Spinal cord (tissue), 10 donors: ENCODE results near the gene GPX5. TPM values are rescaled to one million over a fixed set of nuclear protein-coding genes. Genes with fewer than 3 reads are reported as not detected.

ENCODE experiments used
- DNase-seq, 6 donors: peaks; one replicate each; pipeline versions ENCODE4 v3.0.0 to v3.0.0-alpha.2; 2013 to 2015; ENCODE audit warnings: low spot score in 6 of 6, low read depth in 4 of 6
- H3K27ac ChIP-seq: one replicate; pipeline ENCODE4 v1.5.1; 2013; ENCODE audit warnings: low read depth, low read length, control low read depth
- H3K27me3 ChIP-seq: one replicate; pipeline ENCODE4 v1.6.1; 2013; ENCODE audit warnings: low read length; ENCODE audit not compliant: control insufficient read depth, insufficient read depth
- H3K36me3 ChIP-seq: one replicate; pipeline ENCODE4 v1.6.1; 2013; ENCODE audit warnings: low read length; ENCODE audit not compliant: control insufficient read depth, insufficient read depth
- H3K4me1 ChIP-seq: one replicate; pipeline ENCODE4 v1.6.1; 2013; ENCODE audit warnings: low read length; ENCODE audit not compliant: control insufficient read depth, insufficient read depth
- H3K4me3 ChIP-seq: one replicate; pipeline ENCODE4 v1.5.1; 2013; ENCODE audit warnings: low read depth, low read length, control low read depth
- H3K9me3 ChIP-seq: one replicate; pipeline ENCODE4 v1.6.1; 2013; ENCODE audit warnings: low read length; ENCODE audit not compliant: control insufficient read depth, insufficient read depth
- WGBS: methylation state at CpG from one replicate; pipeline ENCODE4 v1.1.5; 2013; ENCODE audit warnings: missing lambda C conversion rate; ENCODE audit not compliant: insufficient coverage; 5-methylcytosine and 5-hydroxymethylcytosine counted together
- long read RNA-seq, 4 donors: transcript quantifications; one replicate each; lab custom pipeline, GENCODE V29; 2026
- polyA plus RNA-seq, 2 donors: library from polyadenylated mRNA; unstranded; fragments of 120-200 nt; gene quantifications; one replicate each; pipeline ENCODE4 v1.2.1, GENCODE V29; 2013; ENCODE audit not compliant: insufficient read length in 2 of 2
- total RNA-seq, 2 donors: library from RNA; depleted of rRNA in 1 of 2; stranded (reverse); fragments of 120-200 nt in 1 of 2; fragments of >200 nt in 1 of 2; gene quantifications; one replicate each; pipeline versions ENCODE4 v1.2.3 to v1.2.4, GENCODE V29; 2013 to 2014
- donor health status: healthy.

GPX5 gene, protein sequence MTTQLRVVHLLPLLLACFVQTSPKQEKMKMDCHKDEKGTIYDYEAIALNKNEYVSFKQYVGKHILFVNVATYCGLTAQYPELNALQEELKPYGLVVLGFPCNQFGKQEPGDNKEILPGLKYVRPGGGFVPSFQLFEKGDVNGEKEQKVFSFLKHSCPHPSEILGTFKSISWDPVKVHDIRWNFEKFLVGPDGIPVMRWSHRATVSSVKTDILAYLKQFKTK
- total RNA-seq (not detected), polyA plus RNA-seq (not detected)
- long read RNA-seq, donor 1: 0 reads
- long read RNA-seq, donor 2: 0 reads
- long read RNA-seq, donor 3: 0 reads
- long read RNA-seq, donor 4: 0 reads

DNA sequence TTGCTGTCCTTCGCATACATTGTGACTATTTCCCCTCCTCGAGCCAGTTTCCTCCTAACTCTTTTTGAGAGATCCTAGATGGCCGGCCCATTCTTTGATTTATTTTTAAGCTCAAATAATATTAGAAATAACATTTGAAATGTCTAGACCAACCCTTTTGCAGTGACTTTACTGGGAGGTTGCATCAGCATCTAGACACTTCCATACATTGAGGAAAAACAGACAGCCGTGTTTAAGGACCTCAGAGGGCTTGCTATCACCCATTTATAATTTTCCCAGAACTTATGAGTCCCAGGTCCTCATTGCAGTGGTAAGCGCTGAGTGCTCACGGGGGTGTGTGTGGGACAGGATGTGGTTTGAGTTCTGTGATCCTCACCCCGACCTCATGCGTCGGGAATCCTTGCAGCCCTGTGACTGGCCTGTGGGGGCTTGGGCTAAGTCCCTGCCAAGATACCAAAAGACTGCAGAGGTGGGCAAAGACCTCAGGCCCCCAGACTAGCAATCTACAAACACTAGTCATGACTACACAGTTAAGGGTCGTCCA lies at the start of gene GPX5:
GPX5 (plus strand) TSS at position 386 of the 544 bp plus-strand sequence; CDS start at position 519, 133 bp downstream.
- Histone ChIP-seq H3K4me1 (no peaks in the 10 kb centered on the region), H3K27me3 (peaks cover 2% of the 10 kb centered on the region), H3K27ac (no peak within 1 kb of the TSS), H3K9me3 (no peaks in the 10 kb centered on the region), H3K36me3 (no peaks in the 10 kb centered on the region), H3K4me3 (no peak within 1 kb of the TSS)
- DNase-seq: no peak
- 80% methylated on average over 5 of the region's 10 CpGs for WGBS

DNA sequence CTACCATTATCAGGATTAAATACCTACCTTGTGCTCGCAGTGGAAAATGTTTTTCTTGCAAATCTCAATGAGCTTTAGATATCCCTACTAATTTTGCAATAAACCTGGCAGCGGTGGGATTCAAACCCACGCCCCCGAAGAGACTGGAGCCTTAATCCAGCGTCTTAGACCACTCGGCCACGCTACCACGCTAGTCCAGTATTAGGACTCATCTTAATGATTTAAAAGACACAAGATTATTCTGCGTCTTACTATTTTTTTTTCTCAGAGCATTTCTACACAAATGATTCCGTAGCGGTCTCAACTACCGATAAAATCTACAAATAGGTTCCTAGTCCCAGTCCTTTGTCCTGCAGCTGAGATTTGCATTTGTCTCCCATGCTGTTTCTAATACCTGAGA lies 47.2 kb upstream of the GPX5 start:
- Histone ChIP-seq H3K27ac (no peak overlapping the region), H3K36me3 (no peaks in the 10 kb centered on the region), H3K27me3 (peaks cover 64% of the 10 kb centered on the region), H3K4me3 (no peak overlapping the region), H3K4me1 (no peaks in the 10 kb centered on the region), H3K9me3 (no peaks in the 10 kb centered on the region)
- no peak for DNase-seq
- WGBS: 60% methylated on average over 8 of the region's 12 CpGs

DNA sequence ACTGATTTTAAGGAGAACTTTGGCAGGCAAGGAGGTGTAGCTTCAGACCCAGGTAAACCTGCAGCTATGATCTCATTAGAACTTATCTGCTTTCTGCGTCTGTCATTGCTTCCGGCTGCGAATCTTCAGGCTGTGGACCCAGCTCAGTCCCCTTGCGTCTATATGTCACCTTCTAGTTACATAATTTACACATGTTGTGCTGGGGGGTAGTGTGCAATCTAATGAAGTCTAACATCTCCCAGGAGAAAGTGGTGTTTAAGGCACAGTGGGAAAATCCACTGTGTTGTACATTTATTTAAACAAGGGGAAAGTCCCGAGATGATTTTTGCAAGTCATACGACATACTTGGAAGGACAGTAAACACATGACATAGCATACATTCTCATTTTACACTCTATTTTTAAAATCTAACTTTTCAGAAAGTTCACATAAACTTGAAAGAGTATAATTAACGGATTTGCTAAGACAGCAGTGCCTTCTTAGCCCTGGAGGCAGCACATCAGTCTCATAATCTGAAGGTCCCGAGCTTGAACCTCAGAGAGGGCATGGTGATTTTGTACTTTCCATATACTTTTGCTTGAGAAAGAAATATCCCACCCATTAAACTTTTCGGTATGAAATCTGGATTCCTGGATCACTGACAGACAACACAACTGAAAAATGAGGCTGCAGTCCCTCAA lies 45.3 kb upstream of the GPX5 start:
- WGBS: 81% methylated on average over 6 of the region's 9 CpGs

DNA sequence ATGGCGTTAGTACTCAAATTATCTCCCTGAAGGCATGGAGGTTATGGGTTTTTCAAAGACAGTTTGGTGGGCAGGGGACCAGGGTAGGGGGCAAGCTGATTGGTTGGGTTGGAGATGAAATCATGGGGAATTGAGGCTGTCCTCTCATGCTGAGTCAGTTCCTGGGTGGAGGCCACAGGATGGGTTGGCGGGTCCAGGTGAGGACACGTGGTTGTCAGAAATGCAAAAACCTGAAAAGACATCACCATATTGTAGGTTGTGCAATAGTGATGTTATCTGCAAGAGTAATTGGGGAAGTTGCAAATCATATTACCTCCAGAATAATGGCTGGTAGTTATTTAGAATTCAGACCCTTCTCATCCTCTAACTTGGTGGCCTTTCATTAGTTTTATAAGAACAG lies 40.2 kb upstream of the GPX5 start:
- no peak overlapping the region for H3K4me3 ChIP-seq
- DNase-seq: no peak
- peaks cover 35% of the 10 kb centered on the region for H3K27me3 ChIP-seq
- peaks cover 11% of the 10 kb centered on the region for H3K4me1 ChIP-seq
- WGBS: 100% methylated on average over 1 of the region's 3 CpGs
- no peak overlapping the region for H3K27ac ChIP-seq
- H3K36me3 ChIP-seq: no peaks in the 10 kb centered on the region
- H3K9me3 ChIP-seq: no peaks in the 10 kb centered on the region

More for the DNA sequence above, 45.3 kb upstream of the GPX5 start:
- Histone ChIP-seq H3K9me3 (no peaks in the 10 kb centered on the region), H3K27ac (no peak overlapping the region), H3K27me3 (peaks cover 54% of the 10 kb centered on the region), H3K4me1 (no peaks in the 10 kb centered on the region), H3K4me3 (no peak overlapping the region), H3K36me3 (no peaks in the 10 kb centered on the region)
- DNase-seq: no peak

DNA sequence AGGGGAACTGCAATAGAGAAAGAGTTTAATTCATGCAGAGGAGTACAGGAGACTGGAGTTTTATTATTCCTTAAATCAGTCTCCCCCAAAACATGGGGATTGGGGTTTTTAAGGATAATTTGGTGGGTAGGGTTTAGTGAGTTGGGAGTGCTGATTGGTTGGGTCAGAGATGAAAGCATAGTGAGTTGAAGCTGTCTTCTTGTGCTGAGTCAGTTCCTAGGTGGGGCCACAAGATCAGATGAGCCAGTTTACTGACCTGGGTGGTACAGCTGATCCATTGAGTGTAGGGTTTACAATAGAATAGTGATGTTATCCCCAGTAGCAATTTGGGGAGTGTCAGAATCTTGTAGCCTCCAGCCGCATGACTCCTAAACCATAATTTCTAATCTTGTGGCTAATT lies 39.1 kb upstream of the GPX5 start:
- H3K4me1 ChIP-seq: peaks cover 11% of the 10 kb centered on the region
- peaks cover 34% of the 10 kb centered on the region for H3K27me3 ChIP-seq
- no peak overlapping the region for H3K27ac ChIP-seq
- WGBS: no CpG with 5 or more reads among the region's 1 CpG
- H3K9me3 ChIP-seq: no peaks in the 10 kb centered on the region
- no peak overlapping the region for H3K4me3 ChIP-seq
- H3K36me3 ChIP-seq: no peaks in the 10 kb centered on the region
- DNase-seq: no peak

DNA sequence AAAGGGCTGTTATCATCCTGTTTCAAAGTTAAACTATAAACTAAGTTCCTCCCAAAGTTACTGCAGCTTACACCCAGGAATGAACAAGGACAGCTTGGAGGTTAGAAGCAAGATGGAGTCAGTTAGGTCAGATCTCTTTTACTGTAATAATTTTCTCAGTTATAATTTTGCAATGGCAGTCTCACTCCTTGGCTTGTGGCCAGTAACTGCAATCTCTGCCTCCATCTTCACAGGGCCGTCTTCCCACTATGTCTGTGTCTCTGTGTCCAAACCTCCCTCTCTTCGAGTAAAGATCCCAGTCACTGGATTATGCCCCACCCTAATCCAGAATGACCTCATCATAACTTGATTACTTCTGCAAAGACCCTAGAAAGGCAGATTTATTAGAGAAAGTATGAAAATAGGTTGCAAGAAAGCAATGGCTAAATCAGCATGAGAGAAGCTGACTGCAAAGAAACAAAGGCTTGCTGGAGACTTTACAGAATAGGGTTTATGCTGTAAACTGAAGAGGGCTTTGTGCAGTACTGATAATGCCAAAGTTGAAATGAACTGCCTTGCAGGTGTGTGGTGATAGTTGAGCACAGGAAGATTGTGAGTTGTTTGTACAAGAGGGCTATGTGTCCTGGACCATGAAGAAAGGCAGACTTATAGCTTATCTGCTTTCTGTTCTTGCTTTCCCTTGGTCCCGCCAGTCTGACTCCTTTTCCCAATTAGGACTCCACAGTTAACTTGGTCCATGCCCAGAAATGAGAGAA lies 38.5 kb upstream of the GPX5 start:
- Histone ChIP-seq H3K9me3 (no peaks in the 10 kb centered on the region), H3K36me3 (no peaks in the 10 kb centered on the region), H3K4me1 (peaks cover 11% of the 10 kb centered on the region), H3K4me3 (no peak overlapping the region), H3K27me3 (peaks cover 35% of the 10 kb centered on the region), H3K27ac (no peak overlapping the region)
- no peak for DNase-seq
- 67% methylated on average over 2 of the region's 3 CpGs for WGBS

DNA sequence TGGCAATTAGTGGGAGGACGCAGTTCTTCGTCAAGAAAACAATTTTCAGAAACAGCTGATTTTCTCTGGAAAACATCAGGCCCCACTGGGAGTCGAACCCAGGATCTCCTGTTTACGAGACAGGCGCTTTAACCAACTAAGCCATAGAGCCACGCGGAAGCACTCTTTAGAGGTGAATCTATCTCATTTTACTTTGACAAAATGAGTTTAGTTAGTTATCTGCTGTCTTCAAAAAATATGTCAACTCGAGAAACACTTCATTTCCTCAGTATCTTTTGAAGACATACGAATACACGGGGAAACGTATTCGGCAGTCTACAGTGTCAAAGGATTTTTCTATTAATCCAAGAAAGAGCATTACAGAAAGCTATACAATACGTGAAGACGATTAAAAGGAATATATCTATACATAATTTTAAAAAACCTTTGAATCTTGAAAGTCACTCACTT lies 36.7 kb upstream of the GPX5 start:
- Histone ChIP-seq H3K36me3 (no peaks in the 10 kb centered on the region), H3K4me3 (peak overlapping the region; percentile 62), H3K27ac (no peak overlapping the region), H3K4me1 (peaks cover 11% of the 10 kb centered on the region), H3K9me3 (no peaks in the 10 kb centered on the region), H3K27me3 (peaks cover 32% of the 10 kb centered on the region)
- 40% methylated on average over 1 of the region's 14 CpGs for WGBS
- DNase-seq: peak in 3 of 6 donors; percentile 40 to 78 (median 75)

DNA sequence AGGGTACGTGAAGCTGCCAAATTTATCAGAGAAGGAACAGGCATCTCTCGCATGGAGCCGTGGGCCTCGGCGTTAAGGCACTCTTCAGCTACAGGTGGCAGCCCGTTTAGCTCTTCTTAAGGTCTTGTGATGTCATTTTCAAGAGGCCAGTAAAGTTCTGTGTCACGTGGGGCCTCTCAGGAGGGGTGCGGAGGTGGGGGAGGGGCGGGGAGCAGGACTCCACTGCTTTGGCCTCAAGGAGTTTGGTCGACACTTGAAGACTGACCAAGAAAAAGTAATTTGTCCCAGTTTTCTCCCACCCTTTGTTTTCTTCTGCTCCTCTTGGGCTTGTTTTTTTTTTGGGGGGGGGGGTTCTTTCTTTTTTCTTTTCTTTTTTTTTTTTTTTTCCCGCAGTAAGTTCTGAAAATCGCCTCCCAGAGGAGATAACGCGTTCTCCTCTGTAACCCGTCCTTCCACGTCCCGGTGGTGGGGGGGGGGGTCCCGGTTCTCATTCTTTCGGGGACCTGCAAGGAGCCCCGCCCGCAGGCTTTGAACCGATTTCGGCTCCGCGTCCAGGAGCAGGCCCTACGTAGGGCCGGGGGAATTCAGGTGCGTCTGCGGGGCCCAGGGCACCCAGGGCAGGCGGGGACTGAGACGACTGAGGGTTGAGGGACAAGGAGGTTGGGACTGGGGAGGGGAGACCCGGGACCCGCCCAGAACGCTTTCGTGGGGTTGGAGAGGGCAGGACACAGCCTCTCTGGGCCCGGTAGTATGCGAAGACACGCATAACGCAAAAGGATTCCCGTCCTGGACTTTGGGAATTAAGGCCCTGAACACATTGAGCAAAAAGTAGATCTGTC lies 36.1 kb upstream of the GPX5 start:
- peaks cover 11% of the 10 kb centered on the region for H3K4me1 ChIP-seq
- H3K27ac ChIP-seq: peak overlapping the region; percentile 82
- peaks cover 32% of the 10 kb centered on the region for H3K27me3 ChIP-seq
- WGBS: 2% methylated on average over 32 of the region's 40 CpGs
- no peaks in the 10 kb centered on the region for H3K36me3 ChIP-seq
- peak overlapping the region; percentile 62 for H3K4me3 ChIP-seq
- DNase-seq: peak in 3 of 6 donors; percentile 30 to 71 (median 43)
- no peaks in the 10 kb centered on the region for H3K9me3 ChIP-seq
